Ammon's horn (tissue), 1 donor: Measurements from ENCODE around the gene FLRT2.

Experiments used
- DNase-seq: peaks from one replicate; pipeline ENCODE4 v3.0.0-alpha.2; 2016; ENCODE audit warnings: low spot score

Gene FLRT2

GRCh38 chr14:85529803-85530574 lies at the start of gene FLRT2:
Gene FLRT2 (plus strand): TSS chr14:85530144. CDS start chr14:85621515, 91,371 bp downstream.
- peak; percentile 65 for DNase-seq

- DNase-seq: no peak
Observed at GRCh38 chr14:85481471-85481870, 48.5 kb upstream of the FLRT2 start.

- no peak for DNase-seq
Observed at GRCh38 chr14:85482552-85482951, 47.4 kb upstream of the FLRT2 start.

- no peak for DNase-seq
Observed at GRCh38 chr14:85483037-85483436, 46.9 kb upstream of the FLRT2 start.

- no peak for DNase-seq
Observed at GRCh38 chr14:85483652-85484051, 46.3 kb upstream of the FLRT2 start.

GRCh38 chr14:85487215-85487614 lies 42.7 kb upstream of the FLRT2 start:
- no peak for DNase-seq

GRCh38 chr14:85501751-85502150 lies 28.2 kb upstream of the FLRT2 start:
- DNase-seq: no peak

- DNase-seq: no peak
Observed at GRCh38 chr14:85508863-85509262, 21.1 kb upstream of the FLRT2 start.

- no peak for DNase-seq
Observed at GRCh38 chr14:85512451-85512850, 17.5 kb upstream of the FLRT2 start.

GRCh38 chr14:85514487-85514886 lies 15.5 kb upstream of the FLRT2 start:
- no peak for DNase-seq

- no peak for DNase-seq
Observed at GRCh38 chr14:85516239-85517113, 13.5 kb upstream of the FLRT2 start.

- DNase-seq: no peak
Observed at GRCh38 chr14:85517114-85517688, 12.7 kb upstream of the FLRT2 start.

- DNase-seq: no peak
Observed at GRCh38 chr14:85519661-85520305, 10.2 kb upstream of the FLRT2 start.

GRCh38 chr14:85520581-85520980 lies 9.4 kb upstream of the FLRT2 start:
- no peak for DNase-seq

- DNase-seq: no peak
Observed at GRCh38 chr14:85523624-85524023, 6.3 kb upstream of the FLRT2 start.

GRCh38 chr14:85527006-85527405 lies 2.9 kb upstream of the FLRT2 start:
- DNase-seq: no peak

- DNase-seq: no peak
Observed at GRCh38 chr14:85527445-85528035, 2.4 kb upstream of the FLRT2 start.

- peak; percentile 86 for DNase-seq
Observed at GRCh38 chr14:85528080-85528896, 1.7 kb upstream of the FLRT2 start.

- DNase-seq: peak; percentile 19
Observed at GRCh38 chr14:85528897-85529631, 880 bp upstream of the FLRT2 start.

- no peak for DNase-seq
Observed at GRCh38 chr14:85530626-85531025, 682 bp downstream of the FLRT2 start.
